Esophagus mucosa (tissue), 1 donor: ENCODE data around the gene HPS4. TPM values are rescaled to one million over a fixed set of nuclear protein-coding genes. Genes with fewer than 3 reads are reported as not detected.
"Not testable (repeated sequence)": the region's sequence is repeated elsewhere in the genome, so short reads cannot be mapped to it uniquely, and the experiment has no call there.

Experiments
- ATAC-seq: fragments of 200-7000 bp; cut with Tn5 transposase; one replicate; pipeline ENCODE4 v1.9.1; 2020
- total RNA-seq: library from RNA; stranded (reverse); gene quantifications from one replicate; pipeline ENCODE4 v1.2.4, GENCODE V29; 2023
- donor health status: DM: yes; HTN: yes; CAD: no.

Gene HPS4
- total RNA-seq, 1 donor from 2014 or later = 26.2 TPM

GRCh38 chr22:26408562-26409220 lies 74.9 kb downstream of the HPS4 start:
- ATAC-seq = not testable (repeated sequence)

DNA sequence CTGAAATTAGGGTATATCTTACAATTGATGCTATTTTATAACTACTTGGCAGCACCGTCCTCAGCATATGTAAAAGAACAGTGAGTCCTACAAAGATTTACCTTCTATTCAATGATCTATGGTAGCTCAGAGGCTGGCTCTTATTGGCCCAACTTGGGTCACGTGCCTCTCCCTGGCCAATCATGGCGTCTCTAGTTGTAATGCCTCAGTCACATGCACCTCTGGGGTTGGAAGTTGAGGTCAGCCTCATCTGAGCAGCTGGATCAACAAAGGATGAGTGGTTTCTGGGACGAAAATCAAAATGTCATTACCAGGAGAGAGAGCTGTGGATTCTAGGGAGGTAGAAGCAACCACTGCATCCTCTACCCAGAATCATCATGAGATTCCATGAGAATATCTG lies 77.5 kb downstream of the HPS4 start:
- no peak for ATAC-seq

GRCh38 chr22:26404851-26405421 lies 78.6 kb downstream of the HPS4 start:
- ATAC-seq = no peak

DNA sequence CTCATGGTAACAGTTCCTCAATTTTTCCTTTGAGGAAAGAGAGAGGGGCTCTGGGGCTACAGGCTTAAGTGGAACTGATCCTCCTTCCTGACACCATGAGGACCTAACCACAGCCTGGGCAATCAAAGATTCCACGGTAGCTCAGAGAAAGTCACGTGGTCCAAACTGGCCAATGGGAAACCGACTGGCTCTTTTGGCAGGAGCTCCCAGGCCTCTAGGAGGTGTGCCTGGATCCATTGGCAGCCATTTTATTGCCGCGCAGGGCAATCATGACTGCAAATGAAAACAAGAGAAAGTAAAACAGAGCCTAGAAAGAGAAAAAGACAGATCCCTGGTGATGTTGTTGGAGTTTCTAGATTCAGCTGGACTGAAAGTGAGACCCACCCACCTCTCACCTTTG lies 81.9 kb downstream of the HPS4 start:
- ATAC-seq = no peak

Other genes with a start within 250 kb of the HPS4 start
- gene ASPHD2, start 54.5 kb downstream of the HPS4 start, total RNA-seq = 2.1 TPM
- 21.0 TPM for gene SRRD, start 94 bp upstream of the HPS4 start, total RNA-seq
- gene TFIP11, start 28.7 kb upstream of the HPS4 start, total RNA-seq = 23.2 TPM
- gene TPST2, start 106.3 kb upstream of the HPS4 start, total RNA-seq = 17.5 TPM
- gene CRYBB1, start 134.2 kb upstream of the HPS4 start, total RNA-seq = not detected
- gene CRYBA4, start 138.2 kb upstream of the HPS4 start, total RNA-seq = not detected
- gene MIAT, start 173.8 kb upstream of the HPS4 start, total RNA-seq = 1.1 TPM